Liver (tissue), 9 donors: ENCODE measurements around the gene LAMTOR4. TPM values are rescaled to one million over a fixed set of nuclear protein-coding genes. Genes with fewer than 3 reads are reported as not detected.

ENCODE experiments used
- DNase-seq: peaks from one replicate; pipeline ENCODE4 v3.0.0-alpha.2; 2017; ENCODE audit warnings: low spot score
- H3K27ac ChIP-seq, 2 donors: one replicate each; pipeline ENCODE4 v1.7.0; 2013; ENCODE audit warnings: inconsistent platforms in 2 of 2, low read length in 2 of 2, control low read depth in 1 of 2, low read depth in 1 of 2, mild to moderate bottlenecking in 1 of 2
- H3K27me3 ChIP-seq, 4 donors: one replicate each; pipeline versions ENCODE4 v1.6.1 to v1.7.0; 2013; ENCODE audit warnings: low read length in 3 of 4, inconsistent platforms in 1 of 4, mild to moderate bottlenecking in 1 of 4, moderate library complexity in 1 of 4; ENCODE audit not compliant: control insufficient read depth in 4 of 4, insufficient read depth in 4 of 4
- H3K36me3 ChIP-seq, 4 donors: one replicate each; pipeline versions ENCODE4 v1.6.1 to v1.7.0; 2013; ENCODE audit warnings: low read length in 3 of 4, mild to moderate bottlenecking in 3 of 4, low read depth in 1 of 4, moderate library complexity in 1 of 4; ENCODE audit not compliant: control insufficient read depth in 4 of 4, insufficient read depth in 3 of 4
- H3K4me1 ChIP-seq, 4 donors: one replicate each; pipeline versions ENCODE4 v1.6.1 to v1.7.0; 2013; ENCODE audit warnings: low read length in 3 of 4, mild to moderate bottlenecking in 3 of 4, moderate library complexity in 1 of 4; ENCODE audit not compliant: control insufficient read depth in 4 of 4, insufficient read depth in 4 of 4
- H3K4me3 ChIP-seq, 3 donors: one replicate each; pipeline versions ENCODE4 v1.6.1 to v1.7.0; 2013; ENCODE audit warnings: low read length in 3 of 3, control low read depth in 1 of 3, low read depth in 1 of 3, mild to moderate bottlenecking in 1 of 3
- H3K9ac ChIP-seq, 2 donors: one replicate each; pipeline ENCODE4 v1.7.0; 2013; ENCODE audit warnings: low read length in 2 of 2, mild to moderate bottlenecking in 2 of 2, moderate library complexity in 2 of 2, control low read depth in 1 of 2, low read depth in 1 of 2
- H3K9me3 ChIP-seq, 4 donors: one replicate each; pipeline versions ENCODE4 v1.6.1 to v1.7.0; 2013; ENCODE audit warnings: low read length in 3 of 4; ENCODE audit not compliant: control insufficient read depth in 4 of 4
- EGR1 ChIP-seq, 2 donors: IDR thresholded peaks; 2 replicates each; pipeline ENCODE4 v1.6.1; 2016 to 2018; ENCODE audit warnings: antibody characterized with exemption in 2 of 2, low read depth in 2 of 2
- FOXA1 ChIP-seq: IDR thresholded peaks from 2 replicates; pipeline ENCODE4 v1.6.1; 2016; ENCODE audit warnings: antibody characterized with exemption
- FOXA2 ChIP-seq: IDR thresholded peaks from 2 replicates; pipeline ENCODE4 v1.6.1; 2016; ENCODE audit warnings: antibody characterized with exemption
- GABPA ChIP-seq, 2 donors: IDR thresholded peaks in 1 of 2; conservative IDR thresholded peaks in 1 of 2; 2 replicates each; pipeline ENCODE4 v1.6.1; 2016; ENCODE audit warnings: antibody characterized with exemption in 2 of 2, mild to moderate bottlenecking in 1 of 2, moderate library complexity in 1 of 2
- HNF4A ChIP-seq, 2 donors: conservative IDR thresholded peaks; 2 replicates each; pipeline ENCODE4 v1.6.1; 2016; ENCODE audit warnings: antibody characterized with exemption in 2 of 2, mild to moderate bottlenecking in 2 of 2
- HNF4G ChIP-seq: IDR thresholded peaks from 2 replicates; pipeline ENCODE4 v1.6.1; 2016; ENCODE audit warnings: antibody characterized with exemption
- JUND ChIP-seq, 2 donors: IDR thresholded peaks; 2 replicates each; pipeline ENCODE4 v1.6.1; 2016; ENCODE audit warnings: antibody characterized with exemption in 2 of 2
- MAX ChIP-seq: IDR thresholded peaks from 2 replicates; pipeline ENCODE4 v1.6.1; 2016; ENCODE audit warnings: antibody characterized with exemption
- NR2F2 ChIP-seq: IDR thresholded peaks from 2 replicates; pipeline ENCODE4 v1.6.1; 2016; ENCODE audit warnings: antibody characterized with exemption
- RAD21 ChIP-seq, 2 donors: IDR thresholded peaks; 2 replicates each; pipeline ENCODE4 v1.6.1; 2016; ENCODE audit warnings: antibody characterized with exemption in 2 of 2, mild to moderate bottlenecking in 2 of 2
- REST ChIP-seq: IDR thresholded peaks from 2 replicates; pipeline ENCODE4 v1.6.1; 2016; ENCODE audit warnings: antibody characterized with exemption, mild to moderate bottlenecking
- RXRA ChIP-seq, 2 donors: IDR thresholded peaks; 2 replicates each; pipeline ENCODE4 v1.6.1; 2017 to 2018; ENCODE audit warnings: antibody characterized with exemption in 2 of 2, mild to moderate bottlenecking in 1 of 2
- SP1 ChIP-seq: IDR thresholded peaks from 2 replicates; pipeline ENCODE4 v1.6.1; 2018; ENCODE audit warnings: antibody characterized with exemption, mild to moderate bottlenecking
- TAF1 ChIP-seq: conservative IDR thresholded peaks from 2 replicates; pipeline ENCODE4 v1.6.1; 2016; ENCODE audit warnings: antibody characterized with exemption, mild to moderate bottlenecking
- YY1 ChIP-seq: IDR thresholded peaks from 2 replicates; pipeline ENCODE4 v1.6.1; 2016; ENCODE audit warnings: antibody characterized with exemption, mild to moderate bottlenecking
- WGBS: extraction: QIAGEN DNeasy Blood & Tissue Kit; methylation state at CpG from one replicate; pipeline ENCODE4 v1.1.7; 2013; 5-methylcytosine and 5-hydroxymethylcytosine counted together
- polyA plus RNA-seq, 2 donors: library from polyadenylated mRNA; stranded (reverse) in 1 of 2; unstranded in 1 of 2; fragments of 200-250 nt in 1 of 2; fragments of >200 nt in 1 of 2; fragmentation: Nextera tagmentation in 1 of 2; extraction: Ambion mirVana in 1 of 2; gene quantifications; one replicate each; pipeline versions ENCODE4 v1.2.1 to v1.2.3, GENCODE V29; 2013 to 2015
- total RNA-seq, 2 donors: library from RNA; depleted of rRNA; stranded (reverse); fragments of >200 nt; gene quantifications; one replicate each; pipeline ENCODE4 v1.2.3, GENCODE V29; 2014
- TF ChIP-seq, protein P1 (sequence below): fragments of 150-350 bp; IDR thresholded peaks from 2 replicates; pipeline ENCODE4 v1.5.1; 2017; ENCODE audit warnings: improper control_type of control experiment, low read depth, low read length; ENCODE audit not compliant: missing input control
- donor health status: healthy.
- donor health status: healthy.
- donor health status: healthy.
- donor health status: healthy.
- donor health status: healthy.

LAMTOR4 gene
- total and polyA plus RNA-seq, 4 donors: 28.4 to 112 (median 57.7) TPM

- no peaks in the 10 kb centered on the region for H3K36me3 ChIP-seq
- H3K4me1 ChIP-seq: peaks cover 6 to 28% (median 14%) of the 10 kb centered on the region in 4 donors
- H3K27me3 ChIP-seq: no peaks in the 10 kb centered on the region
- H3K9ac ChIP-seq: no peak overlapping the region
- TF ChIP-seq JUND (IDR thresholded peaks at IDR 0.05): no peak
- TF ChIP-seq TAF1: no peak
- TF ChIP-seq EGR1 (IDR thresholded peaks at IDR 0.05; ENCODE audit: low read depth in 2 of 2): no peak
- no peak for TF ChIP-seq FOXA2
- TF ChIP-seq NR2F2: no peak
- no peak for TF ChIP-seq GABPA (IDR thresholded peaks at IDR 0.05 in 1 of 2, conservative IDR thresholded peaks at IDR 0.05 in 1 of 2)
- TF ChIP-seq RAD21 (IDR thresholded peaks at IDR 0.05): no peak
- TF ChIP-seq SP1: no peak
- no peak for TF ChIP-seq HNF4A (conservative IDR thresholded peaks at IDR 0.05)
- no peak for TF ChIP-seq RXRA (IDR thresholded peaks at IDR 0.05)
- no peak for TF ChIP-seq YY1
- no peak for TF ChIP-seq FOXA1
- TF ChIP-seq, protein P1, sequence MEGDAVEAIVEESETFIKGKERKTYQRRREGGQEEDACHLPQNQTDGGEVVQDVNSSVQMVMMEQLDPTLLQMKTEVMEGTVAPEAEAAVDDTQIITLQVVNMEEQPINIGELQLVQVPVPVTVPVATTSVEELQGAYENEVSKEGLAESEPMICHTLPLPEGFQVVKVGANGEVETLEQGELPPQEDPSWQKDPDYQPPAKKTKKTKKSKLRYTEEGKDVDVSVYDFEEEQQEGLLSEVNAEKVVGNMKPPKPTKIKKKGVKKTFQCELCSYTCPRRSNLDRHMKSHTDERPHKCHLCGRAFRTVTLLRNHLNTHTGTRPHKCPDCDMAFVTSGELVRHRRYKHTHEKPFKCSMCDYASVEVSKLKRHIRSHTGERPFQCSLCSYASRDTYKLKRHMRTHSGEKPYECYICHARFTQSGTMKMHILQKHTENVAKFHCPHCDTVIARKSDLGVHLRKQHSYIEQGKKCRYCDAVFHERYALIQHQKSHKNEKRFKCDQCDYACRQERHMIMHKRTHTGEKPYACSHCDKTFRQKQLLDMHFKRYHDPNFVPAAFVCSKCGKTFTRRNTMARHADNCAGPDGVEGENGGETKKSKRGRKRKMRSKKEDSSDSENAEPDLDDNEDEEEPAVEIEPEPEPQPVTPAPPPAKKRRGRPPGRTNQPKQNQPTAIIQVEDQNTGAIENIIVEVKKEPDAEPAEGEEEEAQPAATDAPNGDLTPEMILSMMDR: no peak
- no peak overlapping the region for H3K27ac ChIP-seq
- no peak overlapping the region for H3K4me3 ChIP-seq
- no peak for DNase-seq
- no peaks in the 10 kb centered on the region for H3K9me3 ChIP-seq
- WGBS: 61% methylated on average over 7 of the region's 7 CpGs
These were observed 16.6 kb upstream of the LAMTOR4 start for GRCh38 chr7:100132126-100132525.

DNA sequence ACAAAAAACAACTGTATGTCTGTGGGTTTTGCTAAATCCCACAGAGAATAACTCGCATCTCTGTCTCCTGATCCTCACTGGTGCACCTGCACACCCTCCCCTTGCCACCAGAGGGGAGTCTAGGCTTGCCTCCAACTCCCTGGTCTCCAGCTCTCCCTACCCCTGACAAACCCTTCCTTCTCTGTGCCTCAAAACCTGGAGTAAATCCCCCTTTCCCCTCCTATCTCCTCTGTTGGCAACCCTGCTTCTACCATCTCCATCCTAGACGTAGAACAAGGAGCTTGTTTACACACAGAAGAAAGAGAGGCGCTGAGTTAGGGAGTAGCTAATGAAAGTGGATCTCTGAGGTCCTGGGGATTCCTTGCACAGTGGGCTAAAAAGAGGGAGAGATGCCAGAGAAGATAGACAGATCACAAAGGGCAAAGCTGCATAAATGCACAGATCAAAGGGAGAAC lies 16.0 kb upstream of the LAMTOR4 start:
- H3K27me3 ChIP-seq: no peaks in the 10 kb centered on the region
- H3K4me3 ChIP-seq: no peak overlapping the region
- peak; percentile 69 for DNase-seq
- no peaks in the 10 kb centered on the region for H3K36me3 ChIP-seq
- H3K9me3 ChIP-seq: no peaks in the 10 kb centered on the region
- H3K4me1 ChIP-seq: peaks cover 5 to 22% (median 12%) of the 10 kb centered on the region in 4 donors
- H3K27ac ChIP-seq: no peak overlapping the region
- TF ChIP-seq, protein P1: peak; percentile 90
- TF ChIP-seq TAF1 (no peak), JUND (IDR thresholded peaks at IDR 0.05) (no peak), GABPA (IDR thresholded peaks at IDR 0.05 in 1 of 2, conservative IDR thresholded peaks at IDR 0.05 in 1 of 2) (no peak), HNF4G (no peak), FOXA1 (no peak), MAX (no peak), RAD21 (IDR thresholded peaks at IDR 0.05) (peak; percentile 93 to 98), SP1 (no peak), EGR1 (IDR thresholded peaks at IDR 0.05; ENCODE audit: low read depth in 2 of 2) (no peak), HNF4A (conservative IDR thresholded peaks at IDR 0.05) (no peak), NR2F2 (no peak), REST (no peak), RXRA (IDR thresholded peaks at IDR 0.05) (no peak)
- no peak overlapping the region for H3K9ac ChIP-seq
- WGBS: 27% methylated on average over 3 of the region's 3 CpGs
